ENCODE measurements around the gene JPH3. TPM values are rescaled to one million over a fixed set of nuclear protein-coding genes. Genes with fewer than 3 reads are reported as not detected.

Gene JPH3
- total RNA-seq, 1 experiment from 2014 or later: 0.11 TPM

- peaks cover 42% of the 10 kb centered on the region for H3K27me3 ChIP-seq (replicated peaks)
- peaks cover 3% of the 10 kb centered on the region; the same call in 1 of the 2 replicates for H3K36me3 ChIP-seq
- H3K4me1 ChIP-seq (replicated peaks): no peaks in the 10 kb centered on the region; the same call in 1 of the 2 replicates
- H3K9me3 ChIP-seq (replicated peaks): no peaks in the 10 kb centered on the region
- H3K27ac ChIP-seq: no peak overlapping the region
- no peak for DNase-seq (ENCODE audit: low read depth in 1 of 2, low spot score in 2 of 2)
- H3K4me3 ChIP-seq: no peak overlapping the region
Measured at GRCh38 chr16:87692176-87692575, 89.9 kb downstream of the JPH3 start.

- Histone ChIP-seq H3K27ac (no peak overlapping the region), H3K4me3 (no peak overlapping the region)
- no peak for DNase-seq (ENCODE audit: low read depth in 1 of 2, low spot score in 2 of 2)
Measured at GRCh38 chr16:87692756-87693155, 90.4 kb downstream of the JPH3 start.

GRCh38 chr16:87693827-87694226, 91.5 kb downstream of the JPH3 start:
- Histone ChIP-seq H3K36me3 (peaks cover 7% of the 10 kb centered on the region), H3K9me3 (replicated peaks) (no peaks in the 10 kb centered on the region), H3K4me1 (replicated peaks) (no peaks in the 10 kb centered on the region), H3K27me3 (replicated peaks) (peaks cover 25% of the 10 kb centered on the region), H3K4me3 (no peak overlapping the region), H3K27ac (no peak overlapping the region)
- no peak for DNase-seq (ENCODE audit: low read depth in 1 of 2, low spot score in 2 of 2)

More at GRCh38 chr16:87692756-87693155, 90.4 kb downstream of the JPH3 start:
- Histone ChIP-seq H3K36me3 (peaks cover 3% of the 10 kb centered on the region; the same call in 1 of the 2 replicates), H3K9me3 (replicated peaks) (no peaks in the 10 kb centered on the region), H3K27me3 (replicated peaks) (peaks cover 36% of the 10 kb centered on the region), H3K4me1 (replicated peaks) (no peaks in the 10 kb centered on the region)

- Histone ChIP-seq H3K27me3 (replicated peaks) (peaks cover 25% of the 10 kb centered on the region), H3K36me3 (peaks cover 9% of the 10 kb centered on the region), H3K9me3 (replicated peaks) (no peaks in the 10 kb centered on the region), H3K4me3 (no peak overlapping the region), H3K27ac (no peak overlapping the region), H3K4me1 (replicated peaks) (no peaks in the 10 kb centered on the region)
- DNase-seq (ENCODE audit: low read depth in 1 of 2, low spot score in 2 of 2): no peak
Measured at GRCh38 chr16:87694441-87695125, 92.3 kb downstream of the JPH3 start.

- Histone ChIP-seq H3K27me3 (replicated peaks) (peaks cover 18% of the 10 kb centered on the region), H3K36me3 (peaks cover 11% of the 10 kb centered on the region), H3K4me1 (replicated peaks) (no peaks in the 10 kb centered on the region), H3K27ac (no peak overlapping the region), H3K9me3 (replicated peaks) (no peaks in the 10 kb centered on the region), H3K4me3 (no peak overlapping the region)
- no peak for DNase-seq (ENCODE audit: low read depth in 1 of 2, low spot score in 2 of 2)
Measured at GRCh38 chr16:87695534-87695933, 93.2 kb downstream of the JPH3 start.

- H3K9me3 ChIP-seq (replicated peaks): no peaks in the 10 kb centered on the region
- H3K27ac ChIP-seq: no peak overlapping the region
- no peaks in the 10 kb centered on the region for H3K4me1 ChIP-seq (replicated peaks)
- H3K36me3 ChIP-seq: peaks cover 11% of the 10 kb centered on the region
- H3K27me3 ChIP-seq (replicated peaks): peaks cover 6% of the 10 kb centered on the region
- no peak for DNase-seq (ENCODE audit: low read depth in 1 of 2, low spot score in 2 of 2)
- no peak overlapping the region for H3K4me3 ChIP-seq
Measured at GRCh38 chr16:87696726-87697125, 94.4 kb downstream of the JPH3 start.

- Histone ChIP-seq H3K4me1 (replicated peaks) (no peaks in the 10 kb centered on the region), H3K27ac (no peak overlapping the region), H3K4me3 (no peak overlapping the region), H3K9me3 (replicated peaks) (no peaks in the 10 kb centered on the region), H3K27me3 (replicated peaks) (peaks cover under 1% of the 10 kb centered on the region), H3K36me3 (peaks cover 14% of the 10 kb centered on the region)
- no peak for DNase-seq (ENCODE audit: low read depth in 1 of 2, low spot score in 2 of 2)
Measured at GRCh38 chr16:87697256-87697655, 94.9 kb downstream of the JPH3 start.

GRCh38 chr16:87697792-87698191, 95.5 kb downstream of the JPH3 start:
- H3K4me3 ChIP-seq: no peak overlapping the region
- H3K36me3 ChIP-seq: peaks cover 17% of the 10 kb centered on the region
- no peaks in the 10 kb centered on the region for H3K27me3 ChIP-seq (replicated peaks)
- no peaks in the 10 kb centered on the region for H3K4me1 ChIP-seq (replicated peaks)
- no peaks in the 10 kb centered on the region for H3K9me3 ChIP-seq (replicated peaks)
- no peak for DNase-seq (ENCODE audit: low read depth in 1 of 2, low spot score in 2 of 2)
- no peak overlapping the region for H3K27ac ChIP-seq

- H3K9me3 ChIP-seq (replicated peaks): no peaks in the 10 kb centered on the region
- no peaks in the 10 kb centered on the region for H3K4me1 ChIP-seq (replicated peaks)
- H3K36me3 ChIP-seq: peaks cover 21% of the 10 kb centered on the region
- H3K27ac ChIP-seq: no peak overlapping the region
- no peak for DNase-seq (ENCODE audit: low read depth in 1 of 2, low spot score in 2 of 2)
- H3K4me3 ChIP-seq: no peak overlapping the region
- H3K27me3 ChIP-seq (replicated peaks): no peaks in the 10 kb centered on the region
Measured at GRCh38 chr16:87698241-87698640, 95.9 kb downstream of the JPH3 start.

GRCh38 chr16:87698676-87699199, 96.4 kb downstream of the JPH3 start:
- H3K9me3 ChIP-seq (replicated peaks): no peaks in the 10 kb centered on the region
- no peaks in the 10 kb centered on the region for H3K4me1 ChIP-seq (replicated peaks)
- H3K27me3 ChIP-seq (replicated peaks): no peaks in the 10 kb centered on the region
- no peak for DNase-seq (ENCODE audit: low read depth in 1 of 2, low spot score in 2 of 2)
- H3K36me3 ChIP-seq: peaks cover 21% of the 10 kb centered on the region
- H3K4me3 ChIP-seq: no peak overlapping the region
- no peak overlapping the region for H3K27ac ChIP-seq

GRCh38 chr16:87700406-87701077, 98.2 kb downstream of the JPH3 start:
- H3K4me3 ChIP-seq: no peak overlapping the region
- H3K9me3 ChIP-seq (replicated peaks): no peaks in the 10 kb centered on the region
- no peaks in the 10 kb centered on the region for H3K4me1 ChIP-seq (replicated peaks)
- no peak overlapping the region for H3K27ac ChIP-seq
- H3K36me3 ChIP-seq: peaks cover 21% of the 10 kb centered on the region
- no peak for DNase-seq (ENCODE audit: low read depth in 1 of 2, low spot score in 2 of 2)
- H3K27me3 ChIP-seq (replicated peaks): no peaks in the 10 kb centered on the region

- Histone ChIP-seq H3K27me3 (replicated peaks) (no peaks in the 10 kb centered on the region), H3K36me3 (peaks cover 18% of the 10 kb centered on the region), H3K27ac (no peak overlapping the region), H3K4me3 (no peak overlapping the region), H3K9me3 (replicated peaks) (no peaks in the 10 kb centered on the region), H3K4me1 (replicated peaks) (no peaks in the 10 kb centered on the region)
- DNase-seq (ENCODE audit: low read depth in 1 of 2, low spot score in 2 of 2): no peak
Measured at GRCh38 chr16:87701078-87701460, 98.8 kb downstream of the JPH3 start.

GRCh38 chr16:87701505-87701921, 99.2 kb downstream of the JPH3 start:
- Histone ChIP-seq H3K36me3 (peaks cover 20% of the 10 kb centered on the region), H3K27me3 (replicated peaks) (no peaks in the 10 kb centered on the region)

GRCh38 chr16:87702325-87702811, 100.1 kb downstream of the JPH3 start:
- DNase-seq (ENCODE audit: low read depth in 1 of 2, low spot score in 2 of 2): no peak
- Histone ChIP-seq H3K9me3 (replicated peaks) (no peaks in the 10 kb centered on the region), H3K4me3 (no peak overlapping the region), H3K27me3 (replicated peaks) (no peaks in the 10 kb centered on the region), H3K27ac (no peak overlapping the region), H3K4me1 (replicated peaks) (no peaks in the 10 kb centered on the region), H3K36me3 (peaks cover 26% of the 10 kb centered on the region)

More at GRCh38 chr16:87701505-87701921, 99.2 kb downstream of the JPH3 start:
- H3K9me3 ChIP-seq (replicated peaks): no peaks in the 10 kb centered on the region
- DNase-seq (ENCODE audit: low read depth in 1 of 2, low spot score in 2 of 2): no peak
- H3K4me1 ChIP-seq (replicated peaks): no peaks in the 10 kb centered on the region
- H3K4me3 ChIP-seq: no peak overlapping the region
- H3K27ac ChIP-seq: no peak overlapping the region
